GM08714 (cell line): ENCODE data around the gene PLCXD1.
"Not testable (repeated sequence)": the region's sequence is repeated elsewhere in the genome, so short reads cannot be mapped to it uniquely, and the experiment has no call there.

Experiments
- H3K4me3 ChIP-seq: fragments of 200-500 bp; sonication (Bioruptor generic); 2 replicates; pipeline ENCODE4 v1.5.1; 2014; ENCODE audit warnings: mild to moderate bottlenecking, low read length, inconsistent platforms
- ZNF274 ChIP-seq: IDR thresholded peaks from 2 replicates; pipeline ENCODE4 v1.6.1; 2012; ENCODE audit warnings: mild to moderate bottlenecking, low read depth, low read length

Gene PLCXD1

DNA sequence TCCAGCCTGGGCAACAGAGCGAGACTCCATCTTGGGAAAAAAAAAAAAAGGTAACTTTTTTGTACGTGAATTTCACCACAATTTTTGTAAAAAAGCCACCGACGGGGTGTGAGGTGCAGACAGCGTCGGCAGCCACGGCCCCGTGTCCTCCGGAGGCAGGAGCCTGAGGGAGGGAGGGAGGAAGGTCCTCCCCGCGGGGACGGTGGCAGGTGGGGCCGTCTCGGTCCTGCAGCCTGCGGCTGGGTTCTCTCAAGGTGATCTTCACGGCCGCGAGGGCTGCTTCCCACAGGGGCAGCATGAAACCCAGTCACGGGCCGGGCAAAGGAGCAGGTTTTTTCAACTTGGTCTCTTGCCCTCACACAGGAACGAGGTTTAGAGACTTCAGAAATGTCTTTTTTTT is 14.0 kb downstream of the PLCXD1 start:
- no peak overlapping the region for H3K4me3 ChIP-seq
- TF ChIP-seq ZNF274, result no peak

GRCh38 chrX:298993-299392 is 17.8 kb downstream of the PLCXD1 start:
- TF ChIP-seq ZNF274, result no peak
- H3K4me3 ChIP-seq, result no peak overlapping the region

- no peak for TF ChIP-seq ZNF274
- no peak overlapping the region for H3K4me3 ChIP-seq
These were observed 19.2 kb downstream of the PLCXD1 start for GRCh38 chrX:300334-300733.

- no peak for TF ChIP-seq ZNF274
- H3K4me3 ChIP-seq, result no peak overlapping the region
These were observed 21.8 kb downstream of the PLCXD1 start for GRCh38 chrX:302975-303374.

GRCh38 chrX:305781-306613 is 24.8 kb downstream of the PLCXD1 start:
- H3K4me3 ChIP-seq, result not testable (repeated sequence)

GRCh38 chrX:306614-307251 is 25.6 kb downstream of the PLCXD1 start:
- not testable (repeated sequence) for H3K4me3 ChIP-seq

DNA sequence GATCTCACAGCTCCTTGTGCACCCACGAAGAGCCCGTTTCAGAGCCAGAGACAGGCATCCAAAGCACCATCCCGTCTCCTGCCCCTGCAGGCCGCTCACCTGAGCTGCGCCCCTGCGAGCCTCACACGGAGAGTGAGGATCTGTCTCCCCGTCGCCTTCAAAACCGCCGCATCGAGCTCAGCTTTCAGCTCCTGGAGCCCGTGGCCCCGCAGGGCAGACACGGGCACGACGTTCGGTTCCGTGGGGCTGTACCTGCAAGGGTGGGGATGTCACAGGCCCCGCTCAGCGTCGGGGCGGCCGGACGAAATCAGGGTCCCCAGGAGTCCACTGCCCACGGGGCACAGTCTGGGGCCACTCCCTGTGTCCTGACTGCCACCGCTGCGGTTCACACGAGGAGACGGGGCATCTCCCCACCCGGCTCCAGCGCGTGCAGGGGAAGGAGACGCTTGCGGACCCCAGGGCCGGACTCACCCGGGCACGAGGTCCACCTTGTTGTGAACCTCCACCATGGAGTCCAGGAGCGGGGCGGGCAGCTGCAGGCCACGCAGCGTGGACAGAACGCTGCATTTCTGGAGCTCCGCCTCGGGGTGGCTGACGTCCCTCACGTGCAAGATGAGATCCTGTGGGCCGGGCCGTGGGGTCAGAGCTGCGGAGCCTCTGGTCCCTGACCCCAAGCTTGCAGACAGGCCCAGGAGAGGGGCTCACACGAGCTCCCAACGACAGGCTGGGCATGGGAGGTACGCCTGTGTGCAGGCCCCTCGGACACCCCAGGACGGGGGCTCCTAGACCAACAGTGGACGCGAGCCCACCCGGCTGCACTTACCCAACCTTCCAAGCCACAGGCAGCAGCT is 26.3 kb downstream of the PLCXD1 start:
- H3K4me3 ChIP-seq, result no peak overlapping the region
- TF ChIP-seq ZNF274, result no peak

GRCh38 chrX:308821-309520 is 27.8 kb downstream of the PLCXD1 start:
- no peak overlapping the region for H3K4me3 ChIP-seq
- no peak for TF ChIP-seq ZNF274

GRCh38 chrX:310621-311155 is 29.5 kb downstream of the PLCXD1 start:
- no peak overlapping the region for H3K4me3 ChIP-seq
- TF ChIP-seq ZNF274, result no peak

DNA sequence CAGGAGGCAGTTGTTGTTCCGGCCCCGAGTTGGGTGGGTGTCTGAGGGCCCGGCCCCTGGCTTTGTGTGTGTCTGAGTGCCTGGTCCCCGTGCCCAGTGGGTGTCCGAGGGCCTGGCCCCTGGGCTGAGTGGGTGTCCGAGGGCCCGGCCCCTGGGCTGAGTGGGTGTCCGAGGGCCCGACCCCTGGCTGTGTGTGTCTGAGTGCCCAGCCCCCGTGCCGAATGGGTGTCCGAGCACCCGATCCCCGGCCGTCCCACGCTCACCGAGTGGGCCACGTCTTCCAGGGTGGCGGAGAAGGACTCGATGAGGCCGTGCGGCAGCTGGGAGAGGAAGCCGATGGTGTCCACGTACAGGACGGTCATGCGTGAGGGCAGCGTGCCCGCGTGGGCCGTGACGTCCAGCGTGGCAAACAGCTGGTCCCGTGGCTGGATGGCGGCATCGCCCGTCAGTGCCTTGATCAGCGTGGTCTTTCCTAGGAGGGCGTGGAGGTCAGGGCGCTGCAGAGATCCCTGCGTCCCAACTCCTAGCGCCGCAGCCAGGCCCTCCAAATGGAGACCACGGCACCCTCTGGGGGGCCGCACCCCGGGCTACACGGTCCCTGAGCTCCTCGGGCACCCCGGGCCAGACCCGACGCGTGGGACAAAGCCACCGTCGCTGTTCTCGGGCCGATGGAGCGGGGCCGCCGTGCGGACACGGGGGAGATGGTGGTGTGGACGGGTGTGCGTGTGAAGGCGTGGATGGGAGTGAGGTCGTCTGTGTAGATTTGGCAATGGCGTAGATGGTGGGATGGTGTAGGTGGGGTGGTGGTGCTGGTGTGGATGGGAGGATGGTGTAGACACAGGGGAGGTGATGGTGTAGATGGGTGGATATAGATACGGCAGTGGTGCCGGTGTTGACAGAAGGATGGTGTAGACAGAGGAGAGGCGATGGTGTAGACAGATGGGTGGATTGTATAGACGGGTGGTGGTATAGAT is 30.3 kb downstream of the PLCXD1 start:
- no peak overlapping the region for H3K4me3 ChIP-seq
- TF ChIP-seq ZNF274, result no peak

GRCh38 chrX:312621-313331 is 31.6 kb downstream of the PLCXD1 start:
- H3K4me3 ChIP-seq, result no peak overlapping the region
- no peak for TF ChIP-seq ZNF274

DNA sequence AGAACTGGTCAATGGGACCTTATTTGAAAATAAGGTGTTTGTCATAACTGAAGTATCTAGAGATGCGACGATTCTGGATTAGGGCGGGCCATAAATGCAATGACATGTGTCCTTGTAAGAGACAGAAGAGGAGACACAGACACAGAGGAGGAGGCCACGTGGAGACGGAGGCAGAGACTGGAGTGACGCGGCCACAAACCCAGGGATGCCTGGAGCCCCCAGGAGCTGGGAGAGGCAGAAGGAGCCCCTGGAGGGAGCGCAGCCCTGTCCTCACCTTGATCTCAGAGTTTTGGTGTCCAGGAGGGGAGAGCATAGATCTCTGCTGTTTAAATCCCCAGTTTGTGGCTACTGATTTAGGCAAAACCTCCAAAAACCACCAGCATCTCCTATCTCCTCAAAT is 32.4 kb downstream of the PLCXD1 start:
- H3K4me3 ChIP-seq, result no peak overlapping the region
- no peak for TF ChIP-seq ZNF274
